ENCODE measurements around the gene PPT2.

Gene PPT2

DNA sequence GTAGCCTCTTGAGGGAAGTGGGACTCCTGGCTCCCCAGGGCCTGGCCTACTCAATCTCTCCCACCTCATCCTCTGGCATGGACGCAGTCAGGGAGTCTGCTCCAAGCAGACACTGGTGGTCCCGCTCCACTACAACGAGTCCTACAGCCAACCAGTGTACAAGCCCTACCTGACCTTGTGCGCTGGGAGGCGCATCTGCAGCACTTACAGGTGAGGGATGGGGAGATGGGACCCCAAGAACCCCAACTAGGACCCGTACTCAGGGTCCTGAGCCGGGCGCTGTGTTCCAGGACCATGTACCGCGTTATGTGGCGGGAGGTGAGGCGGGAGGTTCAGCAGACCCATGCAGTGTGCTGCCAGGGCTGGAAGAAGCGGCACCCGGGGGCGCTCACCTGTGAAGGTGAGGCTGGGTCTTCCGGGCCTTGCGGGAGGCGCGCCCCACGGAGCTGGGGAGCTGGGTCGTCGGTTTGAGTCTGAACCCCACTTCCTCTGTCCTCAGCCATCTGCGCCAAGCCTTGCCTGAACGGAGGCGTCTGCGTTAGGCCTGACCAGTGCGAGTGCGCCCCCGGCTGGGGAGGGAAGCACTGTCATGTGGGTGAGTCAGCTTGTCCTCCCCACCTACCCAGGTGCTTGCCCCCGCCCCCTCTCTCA lies 12.6 kb downstream of the PPT2 start:
- Histone ChIP-seq H3K27me3 (no peaks in the 10 kb centered on the region), H3K9me3 (no peaks in the 10 kb centered on the region), H3K27ac (no peak overlapping the region), H3K4me1 (no peaks in the 10 kb centered on the region), H3K4me3 (no peak overlapping the region), H3K36me3 (peaks cover 42 to 87% (median 71%) of the 10 kb centered on the region in 3 donors)
- intact Hi-C loops (cut with DNase I; ENCODE audit: low total_unique reads), result no loop called here
- TF ChIP-seq, protein P1, sequence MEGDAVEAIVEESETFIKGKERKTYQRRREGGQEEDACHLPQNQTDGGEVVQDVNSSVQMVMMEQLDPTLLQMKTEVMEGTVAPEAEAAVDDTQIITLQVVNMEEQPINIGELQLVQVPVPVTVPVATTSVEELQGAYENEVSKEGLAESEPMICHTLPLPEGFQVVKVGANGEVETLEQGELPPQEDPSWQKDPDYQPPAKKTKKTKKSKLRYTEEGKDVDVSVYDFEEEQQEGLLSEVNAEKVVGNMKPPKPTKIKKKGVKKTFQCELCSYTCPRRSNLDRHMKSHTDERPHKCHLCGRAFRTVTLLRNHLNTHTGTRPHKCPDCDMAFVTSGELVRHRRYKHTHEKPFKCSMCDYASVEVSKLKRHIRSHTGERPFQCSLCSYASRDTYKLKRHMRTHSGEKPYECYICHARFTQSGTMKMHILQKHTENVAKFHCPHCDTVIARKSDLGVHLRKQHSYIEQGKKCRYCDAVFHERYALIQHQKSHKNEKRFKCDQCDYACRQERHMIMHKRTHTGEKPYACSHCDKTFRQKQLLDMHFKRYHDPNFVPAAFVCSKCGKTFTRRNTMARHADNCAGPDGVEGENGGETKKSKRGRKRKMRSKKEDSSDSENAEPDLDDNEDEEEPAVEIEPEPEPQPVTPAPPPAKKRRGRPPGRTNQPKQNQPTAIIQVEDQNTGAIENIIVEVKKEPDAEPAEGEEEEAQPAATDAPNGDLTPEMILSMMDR (IDR thresholded peaks at IDR 0.05), result no peak
- DNase-seq, result no peak

DNA sequence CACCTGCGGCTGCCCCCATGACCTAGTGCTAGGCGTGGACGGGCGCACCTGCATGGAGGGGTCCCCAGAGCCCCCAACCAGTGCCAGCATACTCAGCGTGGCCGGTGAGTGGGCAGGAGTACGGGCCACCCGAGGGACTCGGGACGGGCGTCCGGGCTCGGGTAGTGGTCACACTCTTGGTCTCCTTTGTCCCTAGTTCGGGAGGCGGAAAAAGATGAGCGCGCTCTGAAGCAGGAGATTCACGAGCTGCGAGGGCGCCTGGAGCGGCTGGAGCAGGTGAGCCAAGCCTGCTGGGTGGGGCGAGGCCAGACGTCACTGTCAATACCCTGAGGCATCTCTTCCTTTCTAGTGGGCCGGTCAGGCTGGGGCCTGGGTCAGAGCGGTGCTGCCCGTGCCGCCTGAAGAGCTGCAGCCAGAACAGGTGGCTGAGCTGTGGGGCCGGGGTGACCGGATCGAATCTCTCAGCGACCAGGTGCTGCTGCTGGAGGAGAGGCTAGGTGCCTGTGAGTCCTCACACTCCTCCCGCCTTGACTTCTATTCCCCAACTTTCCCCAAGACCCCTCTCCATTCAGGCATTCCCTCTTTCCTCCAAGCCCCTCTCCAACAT lies 13.3 kb downstream of the PPT2 start:
- TF ChIP-seq, protein P1 (IDR thresholded peaks at IDR 0.05), result no peak
- no peaks in the 10 kb centered on the region for H3K27me3 ChIP-seq
- H3K4me3 ChIP-seq, result no peak overlapping the region
- no peaks in the 10 kb centered on the region for H3K9me3 ChIP-seq
- H3K36me3 ChIP-seq, result peaks cover 42 to 80% (median 69%) of the 10 kb centered on the region in 3 donors
- H3K27ac ChIP-seq, result no peak overlapping the region
- H3K4me1 ChIP-seq, result no peaks in the 10 kb centered on the region
- no peak for DNase-seq
- intact Hi-C loops (cut with DNase I; ENCODE audit: low total_unique reads), result no loop called here

DNA sequence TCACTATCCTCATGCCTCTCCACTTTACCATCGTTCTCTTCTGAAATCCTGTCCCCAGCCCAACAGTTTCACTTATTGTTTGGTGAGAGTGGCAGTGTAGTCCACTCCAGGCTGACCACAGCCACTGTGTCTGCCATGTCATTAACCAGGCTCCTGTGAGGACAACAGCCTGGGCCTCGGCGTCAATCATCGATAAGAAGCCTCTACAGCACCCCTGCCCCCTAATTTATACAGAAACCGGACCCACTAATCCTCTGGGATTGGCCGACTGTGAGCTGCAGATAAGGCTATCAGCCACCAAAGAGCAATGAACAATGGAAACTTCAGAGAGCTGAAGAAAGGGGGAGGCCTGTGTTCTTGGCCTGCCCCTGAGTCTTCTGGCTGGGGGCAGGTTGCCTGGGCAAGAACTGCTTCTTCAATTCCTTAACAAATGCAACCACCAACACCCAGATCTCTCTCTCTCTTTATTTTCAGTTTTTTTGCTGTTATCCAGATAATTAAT lies 13.9 kb downstream of the PPT2 start:
- Histone ChIP-seq H3K4me1 (no peaks in the 10 kb centered on the region), H3K27ac (no peak overlapping the region), H3K27me3 (no peaks in the 10 kb centered on the region), H3K36me3 (peaks cover 39 to 74% (median 64%) of the 10 kb centered on the region in 3 donors), H3K9me3 (no peaks in the 10 kb centered on the region), H3K4me3 (no peak overlapping the region)
- no peak for DNase-seq
- TF ChIP-seq, protein P1 (IDR thresholded peaks at IDR 0.05), result no peak
- intact Hi-C loops (cut with DNase I; ENCODE audit: low total_unique reads), result no loop called here

DNA sequence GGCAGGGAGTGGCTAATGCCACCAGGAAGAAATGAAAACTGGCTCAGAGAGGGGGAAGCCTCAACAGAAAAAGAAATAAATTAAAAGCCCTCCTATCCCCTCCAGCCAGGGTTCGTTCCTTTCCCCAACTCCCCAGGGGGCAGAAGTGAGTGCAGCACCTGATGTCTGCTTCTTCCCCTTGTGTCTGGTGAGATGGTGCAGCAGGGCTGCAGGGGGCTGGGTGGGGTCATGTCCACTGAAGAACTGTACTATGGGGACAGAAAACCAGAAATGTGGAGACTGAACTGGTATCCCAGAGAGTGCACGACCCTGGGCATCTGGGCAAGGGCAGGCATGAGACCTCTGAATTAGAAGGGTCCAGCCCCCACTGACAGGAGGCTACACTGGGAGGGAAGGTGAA lies 14.4 kb downstream of the PPT2 start:
- Histone ChIP-seq H3K4me1 (peaks cover 0 to 2% (median 0%) of the 10 kb centered on the region in 4 donors), H3K27ac (no peak overlapping the region), H3K36me3 (peaks cover 34 to 69% (median 62%) of the 10 kb centered on the region in 3 donors), H3K4me3 (no peak overlapping the region), H3K9me3 (no peaks in the 10 kb centered on the region), H3K27me3 (no peaks in the 10 kb centered on the region)
- intact Hi-C loops (cut with DNase I; ENCODE audit: low total_unique reads), result no loop called here
- TF ChIP-seq, protein P1 (IDR thresholded peaks at IDR 0.05), result no peak
- no peak for DNase-seq

DNA sequence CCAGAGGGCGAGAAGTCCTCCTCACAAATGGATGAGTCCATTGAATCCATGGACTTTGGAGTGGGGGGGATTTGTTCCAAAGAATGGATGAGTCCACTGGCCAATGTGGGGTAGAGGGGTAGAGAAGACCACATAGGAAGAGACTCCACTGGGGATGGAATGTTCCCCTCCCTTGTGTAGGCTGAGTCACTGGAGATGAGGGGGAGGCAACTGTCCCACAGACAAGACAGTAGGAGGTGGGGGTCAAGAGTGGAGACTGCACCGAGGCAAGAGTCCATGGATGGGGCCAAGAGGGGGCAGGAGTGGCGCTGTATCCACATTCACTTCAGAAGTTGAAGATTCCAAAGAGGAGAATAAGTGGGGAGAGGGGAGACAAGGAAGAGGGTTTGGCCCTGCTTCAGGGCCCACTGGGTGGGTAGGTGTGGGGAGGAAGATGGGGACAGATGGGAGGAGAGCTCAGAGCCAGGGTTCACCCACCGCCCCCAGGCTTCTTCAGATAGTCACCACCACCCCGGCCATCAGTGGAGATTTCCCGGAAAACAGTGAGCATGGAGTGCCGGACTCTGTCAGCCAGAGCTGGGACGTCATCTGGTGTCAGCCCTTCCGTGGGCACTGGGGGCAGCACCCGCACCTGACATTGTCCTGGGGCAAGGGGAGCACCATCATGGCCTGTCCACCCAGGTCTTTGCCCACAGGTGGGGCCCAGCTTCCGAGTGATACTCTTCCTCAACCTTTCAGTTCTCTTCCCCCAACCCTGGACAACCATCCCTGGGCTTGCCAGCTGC lies 15.1 kb downstream of the PPT2 start:
- H3K9me3 ChIP-seq, result no peaks in the 10 kb centered on the region
- intact Hi-C loops (cut with DNase I; ENCODE audit: low total_unique reads), result no loop called here
- no peak overlapping the region for H3K27ac ChIP-seq
- H3K4me3 ChIP-seq, result no peak overlapping the region
- no peak for DNase-seq
- TF ChIP-seq, protein P1 (IDR thresholded peaks at IDR 0.05), result no peak
- H3K4me1 ChIP-seq, result peaks cover 0 to 6% (median 0%) of the 10 kb centered on the region in 4 donors
- H3K36me3 ChIP-seq, result peaks cover 31 to 69% (median 61%) of the 10 kb centered on the region in 3 donors
- no peaks in the 10 kb centered on the region for H3K27me3 ChIP-seq
